HG02759 (cell line): ENCODE measurements around the gene AMZ1.

Experiments used
- ATAC-seq: cut with Tn5 transposase; IDR thresholded peaks from one replicate; pipeline ENCODE4 v1.9.1; 2021; ENCODE audit warnings: mild to moderate bottlenecking, moderate library complexity; ENCODE audit not compliant: unreplicated experiment

AMZ1 gene

DNA sequence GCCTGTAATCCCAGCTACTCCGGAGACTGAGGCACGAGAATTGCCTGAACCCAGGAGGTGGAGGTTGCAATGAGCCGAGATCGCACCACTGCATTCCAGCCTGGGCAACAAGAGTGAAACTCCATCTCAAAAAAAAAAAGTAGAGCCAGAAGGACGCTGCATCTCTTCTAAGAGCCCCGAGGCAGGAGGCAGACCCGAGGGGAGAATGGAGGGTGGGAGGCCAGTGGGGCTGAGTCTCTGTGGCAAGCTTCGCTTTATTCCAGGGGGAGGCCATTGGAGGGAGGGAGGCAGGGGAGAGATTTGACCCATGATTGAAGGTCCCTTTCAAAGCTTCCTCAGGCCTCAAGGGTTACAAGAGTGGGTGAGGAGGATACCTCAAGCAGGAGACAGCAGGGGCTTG lies 37.6 kb upstream of the AMZ1 start:
- ATAC-seq = no peak

- no peak for ATAC-seq
Observed at GRCh38 chr7:2651336-2651735, 36.7 kb upstream of the AMZ1 start.

DNA sequence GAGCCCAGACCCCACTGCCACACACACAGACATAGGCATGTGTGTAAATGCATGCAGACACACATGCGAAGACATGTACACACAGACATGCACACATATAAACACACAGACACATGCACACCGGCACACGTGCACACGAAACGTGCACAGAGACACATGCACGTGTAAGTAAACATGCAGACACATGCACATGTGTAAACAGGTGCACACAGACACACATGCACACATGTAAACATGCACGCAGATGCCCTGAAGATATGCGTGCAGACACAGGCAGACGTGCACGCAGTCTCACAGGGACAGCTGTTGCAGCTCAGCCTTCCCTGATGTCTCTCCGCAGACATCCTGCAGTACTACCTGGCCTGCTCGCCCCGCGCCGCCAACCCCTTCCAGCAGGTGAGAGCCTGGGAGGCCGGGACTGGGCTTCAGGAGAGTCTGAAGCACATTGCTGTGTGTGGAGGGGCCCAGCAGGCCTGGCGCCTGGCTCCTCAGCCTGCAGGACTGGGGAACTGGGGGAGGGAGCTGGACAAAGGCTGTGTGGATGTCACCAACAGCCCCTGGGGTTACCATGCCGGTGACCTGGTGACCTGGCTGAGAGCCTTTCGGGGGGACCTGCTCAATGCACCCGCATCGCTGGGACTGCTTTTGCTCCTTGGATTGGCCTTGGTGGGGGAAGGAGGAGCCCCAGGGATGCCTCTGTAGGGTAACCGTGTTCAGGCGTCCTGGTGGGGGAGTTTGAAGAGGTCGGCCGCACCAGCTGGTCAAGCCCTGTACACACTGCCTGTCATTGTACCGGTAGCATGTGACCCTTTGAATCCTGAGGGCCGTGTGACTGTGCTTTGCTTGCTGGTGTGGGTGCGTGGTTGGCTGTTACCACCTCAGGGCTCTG lies 35.9 kb upstream of the AMZ1 start:
- no peak for ATAC-seq

DNA sequence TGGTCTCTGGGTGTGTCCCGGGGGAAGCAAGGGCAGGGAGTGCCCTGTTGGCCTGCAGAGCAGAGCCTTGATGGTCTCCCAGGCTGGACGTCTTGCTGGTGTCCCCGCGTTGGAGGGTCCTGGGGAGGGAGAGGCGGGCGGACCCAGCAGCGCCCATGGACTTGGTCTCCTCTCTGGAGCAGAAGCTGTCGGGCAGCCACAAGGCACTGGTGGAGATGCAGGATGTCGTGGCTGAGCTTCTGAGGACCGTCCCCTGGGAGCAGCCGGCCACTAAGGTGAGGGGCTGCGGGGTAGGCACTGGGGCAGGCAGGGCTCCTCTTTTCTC lies 35.3 kb upstream of the AMZ1 start:
- ATAC-seq = no peak

DNA sequence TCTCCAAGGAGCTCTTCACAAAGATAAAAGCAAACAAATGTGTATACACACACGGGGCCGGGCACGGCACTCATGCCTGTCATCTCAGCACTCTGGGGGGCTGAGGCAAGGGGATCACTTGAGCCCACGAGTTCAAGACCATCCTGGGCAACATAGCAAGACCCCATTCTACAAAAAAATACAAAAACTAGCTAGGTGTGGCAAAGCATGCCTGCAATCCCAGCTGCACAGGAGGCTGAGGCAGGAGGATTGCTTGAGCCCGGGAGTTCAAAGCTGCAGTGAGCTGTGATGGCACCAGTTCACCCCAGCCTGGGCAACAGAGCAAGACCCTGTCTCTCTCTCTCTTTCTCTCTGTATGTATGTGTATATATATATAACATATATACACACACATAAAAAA lies 33.9 kb upstream of the AMZ1 start:
- ATAC-seq = no peak

DNA sequence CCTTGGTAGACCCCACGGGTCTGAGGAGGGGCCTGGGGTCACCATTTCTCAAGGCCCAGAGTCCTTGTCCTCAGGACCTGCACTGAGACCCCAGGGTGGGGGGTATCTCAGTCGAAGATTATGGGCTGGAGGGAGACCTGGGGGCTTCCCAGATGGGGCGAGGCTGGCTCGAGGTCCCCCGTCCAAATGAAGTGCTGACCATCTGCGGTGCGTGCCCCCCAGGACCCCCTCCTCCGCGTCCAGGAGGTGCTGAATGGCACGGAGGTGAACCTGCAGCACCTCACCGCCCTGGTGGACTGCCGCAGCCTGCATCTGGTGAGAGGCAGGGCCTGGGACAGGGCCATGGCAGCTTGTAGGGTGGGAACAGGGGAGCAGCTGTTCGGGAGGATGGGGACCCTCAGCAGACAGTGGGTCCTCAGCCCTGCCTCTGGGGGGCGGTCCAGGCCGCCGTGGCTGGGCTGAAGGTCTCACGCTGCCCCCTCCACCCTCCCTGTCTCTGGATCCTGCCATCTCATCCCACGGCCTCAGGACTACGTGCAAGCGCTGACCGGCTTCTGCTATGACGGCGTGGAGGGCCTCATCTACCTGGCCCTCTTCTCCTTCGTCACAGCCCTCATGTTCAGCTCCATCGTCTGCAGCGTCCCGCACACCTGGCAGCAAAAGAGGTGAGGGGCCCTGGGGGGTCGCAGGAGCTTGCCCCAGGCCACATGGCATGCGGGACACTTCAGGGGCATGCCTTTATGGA lies 32.0 kb upstream of the AMZ1 start:
- no peak for ATAC-seq

DNA sequence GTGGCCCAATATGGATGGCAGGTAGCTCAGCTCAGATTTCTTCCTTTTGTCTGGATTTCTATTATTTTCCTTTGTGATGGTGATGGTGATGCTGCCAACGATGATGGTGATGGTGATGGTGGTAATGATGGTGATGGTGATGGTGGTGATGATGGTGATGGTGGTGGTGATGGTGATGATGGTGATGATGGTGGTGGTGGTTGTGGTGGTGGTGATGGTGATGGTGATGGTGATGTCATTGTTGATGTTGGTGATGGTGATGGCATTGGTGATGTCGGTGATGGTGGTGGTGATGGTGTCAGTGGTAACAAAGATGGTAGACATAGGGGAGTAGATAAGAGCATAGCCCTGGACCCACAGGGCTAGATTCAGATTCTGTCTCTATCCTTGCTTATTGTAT lies 30.8 kb upstream of the AMZ1 start:
- no peak for ATAC-seq

DNA sequence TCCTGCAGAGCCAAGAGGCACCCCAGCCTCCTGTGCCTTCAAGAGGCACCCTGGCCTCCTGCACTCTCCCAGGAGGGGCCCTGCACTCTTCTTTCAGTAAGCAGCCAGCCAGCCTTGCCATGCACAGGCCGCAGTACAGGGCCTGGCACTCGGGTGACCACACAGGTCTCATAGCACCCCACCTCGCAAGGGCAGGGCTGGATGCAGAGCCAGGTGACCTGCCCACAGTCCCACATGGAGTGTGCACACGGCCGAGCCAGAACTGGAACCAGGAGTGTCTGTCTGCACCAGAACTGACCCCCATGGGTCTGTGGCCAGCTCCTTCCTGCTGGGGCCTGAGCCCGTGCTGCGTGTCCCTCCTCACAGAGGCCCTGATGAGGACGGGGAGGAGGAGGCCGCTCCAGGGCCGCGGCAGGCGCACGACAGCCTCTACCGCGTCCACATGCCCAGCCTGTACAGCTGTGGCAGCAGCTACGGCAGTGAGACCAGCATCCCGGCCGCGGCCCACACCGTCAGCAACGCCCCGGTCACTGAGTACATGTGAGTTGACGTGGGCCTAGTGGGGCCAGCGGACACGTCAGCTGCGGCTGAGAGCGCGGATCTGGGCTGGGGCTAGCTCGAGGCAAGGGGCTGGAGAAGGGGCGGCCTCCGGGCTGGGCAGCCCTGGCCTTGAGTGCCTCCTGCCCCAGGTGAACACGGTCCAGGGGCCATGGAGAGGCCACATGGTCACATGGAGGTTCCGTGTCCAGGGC lies 29.9 kb upstream of the AMZ1 start:
- no peak for ATAC-seq

GRCh38 chr7:2658941-2659340 lies 29.1 kb upstream of the AMZ1 start:
- ATAC-seq = no peak

- ATAC-seq = no peak
Observed at GRCh38 chr7:2659556-2660358, 28.2 kb upstream of the AMZ1 start.

DNA sequence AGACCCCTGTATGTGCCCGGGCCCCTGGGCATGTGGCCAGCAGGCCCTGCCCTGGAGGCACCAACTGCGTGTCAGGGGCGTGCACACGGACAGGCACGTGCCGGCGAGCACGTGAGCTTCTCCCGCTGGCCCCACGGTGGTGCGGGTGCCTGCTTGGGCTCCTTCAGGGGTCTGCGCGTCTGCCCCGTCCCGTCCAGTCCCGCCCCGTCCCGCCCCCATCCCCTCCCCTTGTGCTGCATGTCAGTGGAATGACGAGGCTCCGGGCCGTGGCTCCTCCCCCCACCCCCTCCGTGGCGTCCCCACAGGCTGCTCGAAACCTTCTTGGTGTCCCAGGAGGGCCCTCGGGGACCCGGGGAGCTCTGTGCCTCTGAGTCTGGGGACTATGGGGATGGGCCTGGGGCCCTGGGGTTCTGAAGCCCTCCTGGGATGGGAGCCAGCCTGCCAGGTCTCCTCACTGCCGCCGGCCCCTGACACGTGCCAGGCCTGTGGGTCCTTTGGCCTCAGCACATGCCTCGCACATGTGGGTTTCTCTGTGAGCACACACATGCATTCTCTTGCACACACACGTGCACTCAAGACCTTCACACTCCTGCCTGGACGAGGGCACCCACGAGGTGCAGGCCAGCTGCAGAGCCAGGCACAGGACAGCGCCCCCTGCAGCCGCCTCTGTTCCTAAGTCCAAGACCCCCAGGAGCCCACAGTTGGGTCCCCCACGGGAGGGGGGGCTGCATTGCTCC lies 27.5 kb upstream of the AMZ1 start:
- ATAC-seq = no peak

GRCh38 chr7:2661096-2661449 lies 26.9 kb upstream of the AMZ1 start:
- no peak for ATAC-seq

GRCh38 chr7:2661602-2662272 lies 26.3 kb upstream of the AMZ1 start:
- no peak for ATAC-seq

GRCh38 chr7:2662273-2663120 lies 25.5 kb upstream of the AMZ1 start:
- ATAC-seq = no peak

DNA sequence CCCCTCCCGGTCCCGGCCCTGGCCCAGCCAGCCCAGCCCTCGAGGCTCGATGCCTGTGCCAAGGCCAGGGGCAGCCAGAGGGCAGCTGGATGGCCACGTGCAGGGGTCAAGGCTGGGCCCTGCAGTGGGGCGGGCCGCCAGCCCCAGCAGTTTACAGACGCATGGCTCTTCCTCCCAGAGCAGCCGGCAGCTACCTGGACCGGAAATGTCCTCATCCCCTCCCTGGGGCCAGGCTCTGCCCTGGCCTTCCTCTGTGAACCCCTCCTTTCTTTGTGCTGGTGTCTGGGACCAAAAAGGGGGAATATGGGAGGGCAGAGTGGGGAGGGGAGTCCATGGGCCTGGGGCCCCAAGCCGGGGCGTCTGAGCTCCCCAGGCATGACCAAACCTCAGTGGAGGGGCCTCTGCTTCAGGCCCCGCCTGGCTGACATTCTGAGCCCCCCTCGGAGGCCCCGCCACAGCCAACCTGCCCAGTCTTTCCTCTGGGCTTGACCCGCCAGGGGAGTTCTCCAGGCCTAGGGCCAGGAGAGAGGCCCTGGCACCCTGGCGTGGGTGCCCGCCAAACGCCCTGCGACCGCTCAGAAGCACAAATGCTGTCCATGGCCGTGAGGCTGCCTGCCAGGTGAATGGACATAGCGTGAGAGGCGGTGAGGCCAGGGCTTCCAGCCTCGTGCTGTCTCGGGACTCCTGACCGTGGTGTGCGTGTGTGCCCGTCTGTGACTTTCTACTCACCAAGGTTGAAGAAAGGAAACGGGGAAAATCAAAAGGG lies 24.7 kb upstream of the AMZ1 start:
- no peak for ATAC-seq

DNA sequence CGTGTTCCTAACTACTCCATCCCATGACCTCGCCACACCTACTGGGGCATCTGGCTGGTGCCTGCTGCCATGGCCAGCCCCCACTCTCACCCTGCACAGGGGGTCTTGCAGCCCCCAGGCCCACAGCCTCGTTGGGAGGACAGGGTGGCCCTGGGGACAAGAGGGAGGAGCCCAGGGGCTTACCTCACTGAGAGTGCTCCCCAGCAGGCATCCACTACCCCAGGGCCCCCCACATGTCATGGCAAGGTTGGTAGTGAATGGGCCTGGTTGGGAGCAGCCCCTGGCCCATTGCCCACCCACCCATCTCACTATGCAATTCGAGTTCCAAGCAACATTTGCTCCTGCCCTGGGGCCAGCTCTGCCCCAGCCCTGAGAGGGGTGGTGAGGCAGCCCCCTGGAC lies 24.0 kb upstream of the AMZ1 start:
- ATAC-seq = no peak

GRCh38 chr7:2665359-2665791 lies 22.6 kb upstream of the AMZ1 start:
- ATAC-seq = no peak

DNA sequence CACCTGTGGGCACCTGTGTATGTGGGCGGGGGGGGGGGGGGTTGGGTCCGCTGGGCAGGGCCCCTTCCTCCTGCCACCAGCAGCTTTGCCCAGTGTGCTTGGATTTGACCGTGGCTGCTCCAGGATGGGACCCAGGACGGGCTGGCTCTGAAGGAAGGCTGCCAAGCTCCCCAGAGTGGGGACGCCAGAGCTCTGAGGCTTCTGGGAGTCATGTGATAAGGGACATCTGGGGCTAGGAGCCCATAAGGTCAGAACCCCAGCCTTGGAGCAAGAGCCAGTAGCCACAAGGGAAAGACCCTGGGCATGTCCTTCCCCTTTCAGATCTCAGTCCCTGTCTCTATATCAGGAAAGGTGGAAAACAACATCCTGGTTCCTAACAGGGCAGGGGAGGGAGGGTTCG lies 21.8 kb upstream of the AMZ1 start:
- no peak for ATAC-seq
